Measurements from ENCODE around the gene KBTBD4. TPM values are rescaled to one million over a fixed set of nuclear protein-coding genes. Genes with fewer than 3 reads are reported as not detected.

Gene KBTBD4
- polyA plus RNA-seq, 3 donors: 2.8 to 16.9 (median 13.8) TPM

DNA sequence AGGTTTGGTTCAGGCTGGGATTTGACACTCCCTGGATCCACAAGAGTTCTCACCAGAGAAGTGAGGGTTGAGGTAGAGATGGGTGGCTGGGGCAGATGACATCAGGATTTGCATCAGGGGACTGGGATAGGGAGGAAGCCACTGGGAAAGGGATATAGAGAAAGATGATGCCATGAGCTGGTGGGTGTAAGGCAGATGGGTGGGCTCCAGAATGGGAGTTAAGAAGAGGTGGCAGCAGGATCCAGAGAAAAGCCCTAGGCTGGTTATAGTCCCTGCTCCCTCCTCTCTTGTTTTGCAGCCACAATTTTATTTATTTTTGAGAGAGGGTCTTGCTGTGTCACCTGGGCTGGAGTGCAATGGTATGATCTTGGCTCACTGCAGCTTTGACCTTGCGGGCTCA lies 17.2 kb upstream of the KBTBD4 start:
- H3K9me3 ChIP-seq (replicated peaks in 1 of 2; ENCODE audit: control insufficient read depth in 1 of 2, insufficient read depth in 1 of 2, low read length in 2 of 2): peaks cover 0 to 6% of the 10 kb centered on the region in 2 donors
- no peaks in the 10 kb centered on the region for H3K36me3 ChIP-seq (replicated peaks in 1 of 2; ENCODE audit: control insufficient read depth in 1 of 2, insufficient read depth in 2 of 2, low read length in 2 of 2)
- Mint-ChIP-seq H3K27ac (no peak overlapping the region), H3K4me1 (peaks cover 29% of the 10 kb centered on the region), H3K36me3 (peaks cover 0 to 9% of the 10 kb centered on the region in 2 donors), H3K27me3 (ENCODE audit: low read depth in 3 of 3) (peaks cover 29 to 37% (median 30%) of the 10 kb centered on the region in 3 donors), H3K4me3 (no peak overlapping the region), H3K9me3 (peaks cover 0 to 12% (median 3%) of the 10 kb centered on the region in 7 donors)
- no peak overlapping the region for H3K9ac ChIP-seq (ENCODE audit: insufficient read depth, low read length, poor library complexity, severe bottlenecking)
- no peak overlapping the region for H3K4me2 ChIP-seq (replicated peaks; ENCODE audit: extremely low read depth, low read length, poor library complexity, severe bottlenecking)
- no peak for TF ChIP-seq CTCF (IDR thresholded peaks at IDR 0.05)
- no peaks in the 10 kb centered on the region for H4K20me1 ChIP-seq (ENCODE audit: insufficient read depth, low read length)
- H3K4me1 ChIP-seq (ENCODE audit: control insufficient read depth in 1 of 2, insufficient read depth in 2 of 2, low read length in 2 of 2): peaks cover 15 to 27% of the 10 kb centered on the region in 2 donors
- peaks cover 16 to 29% of the 10 kb centered on the region in 2 donors for H3K27me3 ChIP-seq (ENCODE audit: control insufficient read depth in 2 of 2, insufficient read depth in 2 of 2, low read length in 2 of 2)
- no peak overlapping the region for H2AFZ ChIP-seq (ENCODE audit: insufficient read depth, low read depth, low read length, poor library complexity, severe bottlenecking)
- intact Hi-C loops (cut with micrococcal nuclease): no loop called here
- no peaks in the 10 kb centered on the region for H3K79me2 ChIP-seq (ENCODE audit: insufficient read depth, low read length)
- no peak for DNase-seq
- WGBS (ENCODE audit: insufficient coverage): no CpG with 5 or more reads among the region's 1 CpG
- H3K27ac ChIP-seq (ENCODE audit: low read depth in 1 of 2, low read length in 2 of 2): no peak overlapping the region
- H3K4me3 ChIP-seq (replicated peaks in 1 of 3; ENCODE audit: low read depth in 2 of 3, low read length in 3 of 3): no peak overlapping the region

DNA sequence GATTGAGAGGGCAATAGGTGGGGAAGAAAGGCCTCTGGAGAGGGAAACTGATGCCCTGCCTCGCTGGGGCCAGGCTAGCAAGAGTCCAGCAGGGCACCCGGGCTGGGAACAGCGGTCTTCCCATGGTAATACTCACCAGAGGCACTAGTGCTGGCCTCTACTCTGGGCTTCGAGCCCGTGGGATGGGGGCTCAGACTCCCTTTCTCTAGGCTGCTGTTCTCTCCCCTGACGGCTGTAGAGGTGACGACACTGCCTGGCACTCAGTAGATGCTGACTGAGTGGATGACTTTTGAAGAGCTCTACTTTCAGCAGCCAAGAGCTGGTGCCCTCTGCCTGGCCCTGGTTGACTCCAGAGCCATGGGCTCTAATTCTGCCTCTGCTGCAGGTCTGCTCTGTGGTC lies 16.3 kb upstream of the KBTBD4 start:
- H3K9ac ChIP-seq (ENCODE audit: insufficient read depth, low read length, poor library complexity, severe bottlenecking): no peak overlapping the region
- H3K4me1 ChIP-seq (ENCODE audit: control insufficient read depth in 1 of 2, insufficient read depth in 2 of 2, low read length in 2 of 2): peaks cover 15 to 27% of the 10 kb centered on the region in 2 donors
- no peak for DNase-seq
- TF ChIP-seq CTCF (IDR thresholded peaks at IDR 0.05): no peak
- no peaks in the 10 kb centered on the region for H3K36me3 ChIP-seq (replicated peaks in 1 of 2; ENCODE audit: control insufficient read depth in 1 of 2, insufficient read depth in 2 of 2, low read length in 2 of 2)
- no peak overlapping the region for H3K4me3 ChIP-seq (replicated peaks in 1 of 3; ENCODE audit: low read depth in 2 of 3, low read length in 3 of 3)
- H2AFZ ChIP-seq (ENCODE audit: insufficient read depth, low read depth, low read length, poor library complexity, severe bottlenecking): no peak overlapping the region
- H3K9me3 ChIP-seq (replicated peaks in 1 of 2; ENCODE audit: control insufficient read depth in 1 of 2, insufficient read depth in 1 of 2, low read length in 2 of 2): peaks cover 0 to 6% of the 10 kb centered on the region in 2 donors
- Mint-ChIP-seq H3K4me1 (peaks cover 29% of the 10 kb centered on the region), H3K27me3 (ENCODE audit: low read depth in 3 of 3) (peaks cover 29 to 37% (median 30%) of the 10 kb centered on the region in 3 donors), H3K27ac (peak overlapping the region in 2 of 7 donors; percentile 6 to 41), H3K4me3 (no peak overlapping the region), H3K36me3 (peaks cover 0 to 9% of the 10 kb centered on the region in 2 donors), H3K9me3 (peaks cover 0 to 12% (median 3%) of the 10 kb centered on the region in 7 donors)
- no peaks in the 10 kb centered on the region for H3K79me2 ChIP-seq (ENCODE audit: insufficient read depth, low read length)
- H3K27ac ChIP-seq (ENCODE audit: low read depth in 1 of 2, low read length in 2 of 2): no peak overlapping the region
- 74% methylated on average over 4 of the region's 7 CpGs for WGBS (ENCODE audit: insufficient coverage)
- intact Hi-C loops (cut with micrococcal nuclease): no loop called here
- no peaks in the 10 kb centered on the region for H4K20me1 ChIP-seq (ENCODE audit: insufficient read depth, low read length)
- no peak overlapping the region for H3K4me2 ChIP-seq (replicated peaks; ENCODE audit: extremely low read depth, low read length, poor library complexity, severe bottlenecking)
- peaks cover 16 to 29% of the 10 kb centered on the region in 2 donors for H3K27me3 ChIP-seq (ENCODE audit: control insufficient read depth in 2 of 2, insufficient read depth in 2 of 2, low read length in 2 of 2)
